Measurements from ENCODE around the gene FOXL2. TPM values are rescaled to one million over a fixed set of nuclear protein-coding genes. Genes with fewer than 3 reads are reported as not detected.

FOXL2 gene
- polyA plus RNA-seq, 1 of the 3 experiments (the other 2 are of a cell fraction): not detected

GRCh38 chr3:138935863-138936740 lies 10.8 kb downstream of the FOXL2 start:
- Histone ChIP-seq H3K27me3 (ENCODE audit: insufficient read depth) (peaks cover 74% of the 10 kb centered on the region), H4K20me1 (ENCODE audit: insufficient read depth) (peaks cover 13% of the 10 kb centered on the region; the same call in 1 of the 2 replicates), H3K79me2 (ENCODE audit: insufficient read depth) (no peaks in the 10 kb centered on the region), H3K27ac (ENCODE audit: low read depth in 2 of 2, low read length in 1 of 2) (no peak overlapping the region), H3K4me2 (peak overlapping the region; percentile 79), H3K4me3 (ENCODE audit: low read depth in 2 of 2, low read length in 1 of 2) (peak overlapping the region; percentile 39 to 52), H3K9ac (no peak overlapping the region), H3K9me3 (no peaks in the 10 kb centered on the region), H3K36me3 (replicated peaks in 1 of 2; ENCODE audit: control insufficient read depth in 1 of 2, insufficient read depth in 2 of 2, low read length in 1 of 2) (no peaks in the 10 kb centered on the region), H3K4me1 (ENCODE audit: control insufficient read depth in 1 of 2, insufficient read depth in 2 of 2, low read depth in 1 of 2, low read length in 1 of 2) (peaks cover 0 to 8% of the 10 kb centered on the region in 2 experiments; a peak in 1 of 4 replicates), H2AFZ (ENCODE audit: low read depth) (no peak overlapping the region), H3K9me2 (no peaks in the 10 kb centered on the region), H3F3A (replicated peaks; ENCODE audit: insufficient read depth) (no peaks in the 10 kb centered on the region)
- WGBS (ENCODE audit: low lambda C conversion rate): 2% methylated on average over 33 of the region's 58 CpGs
- POLR2A ChIA-PET: interaction anchor here (0.6 to 0.9 kb wide), 3 partner anchors 223 to 576 kb away, joined by 3 to 4 read pairs (median 3); partner anchors contain the start of gene CEP70
- CTCF ChIA-PET: interaction anchor here (0.6 to 3.7 kb wide), 56 partner anchors 7 to 616 kb away, joined by 3 to 100 read pairs (median 4); partner anchors contain the start of genes CEP70, FOXL2 and FOXL2NB
- DNase-seq: peak; percentile 94
- no peak for TF ChIP-seq EP300 (IDR thresholded peaks at IDR 0.05; ENCODE audit: borderline replicate concordance in 1 of 2, low read depth in 1 of 2, low read length in 1 of 2)
- TF ChIP-seq MXI1 (IDR thresholded peaks at IDR 0.05; ENCODE audit: low read depth, low read length): peak; percentile 57
- TF ChIP-seq REST (IDR thresholded peaks at IDR 0.05; ENCODE audit: low read depth, low read length): no peak
- TF ChIP-seq MAX (IDR thresholded peaks at IDR 0.05; ENCODE audit: low read depth): no peak
- TF ChIP-seq RAD21 (IDR thresholded peaks at IDR 0.05; ENCODE audit: low read length): peak; percentile 42
- peak; percentile 54; the same call in 1 of the 2 replicates for TF ChIP-seq USF1 (IDR thresholded peaks at IDR 0.05; ENCODE audit: borderline replicate concordance, low read depth)
- peak; percentile 77 for TF ChIP-seq CTCF (IDR thresholded peaks at IDR 0.05)
- no peak for TF ChIP-seq GATA2 (CRISPR knock-in tag; IDR thresholded peaks at IDR 0.05)
- 0 out of 2 replicates have a peak, but pooled peaks have one; percentile 24 for TF ChIP-seq NFIC (IDR thresholded peaks at IDR 0.05; ENCODE audit: borderline replicate concordance)
- no peak for TF ChIP-seq EZH2phosphoT487 (IDR thresholded peaks at IDR 0.05; ENCODE audit: borderline replicate concordance, low read depth)
- TF ChIP-seq SIN3A (IDR thresholded peaks at IDR 0.05; ENCODE audit: borderline replicate concordance, low read depth, low read length): no peak
- TF ChIP-seq USF2 (IDR thresholded peaks at IDR 0.05; ENCODE audit: borderline replicate concordance, low read depth, low read length): no peak
- TF ChIP-seq NRF1 (IDR thresholded peaks at IDR 0.05; ENCODE audit: low read depth, low read length): peak; percentile 19; the same call in 1 of the 2 replicates
- no peak for TF ChIP-seq PBX3 (IDR thresholded peaks at IDR 0.05)
- peak; percentile 56 for TF ChIP-seq SMC3 (IDR thresholded peaks at IDR 0.05; ENCODE audit: low read depth, low read length)
- no peak for TF ChIP-seq TAF1 (IDR thresholded peaks at IDR 0.05; ENCODE audit: borderline replicate concordance, low read depth, low read length)
- no peak for TF ChIP-seq ZBTB33 (IDR thresholded peaks at IDR 0.05; ENCODE audit: borderline replicate concordance, low read depth)
- no peak for TF ChIP-seq RFX5 (IDR thresholded peaks at IDR 0.05; ENCODE audit: low read length)
- TF ChIP-seq YY1 (IDR thresholded peaks at IDR 0.05; ENCODE audit: low read depth): no peak
